Right lobe of liver (tissue), 6 donors: ENCODE data around the gene JAZF1. TPM values are rescaled to one million over a fixed set of nuclear protein-coding genes. Genes with fewer than 3 reads are reported as not detected.

ENCODE experiments used
- ATAC-seq, 4 donors: fragments of 200-7000 bp; cut with Tn5 transposase; one replicate each; pipeline ENCODE4 v1.9.1; 2020; ENCODE audit warnings: mild to moderate bottlenecking in 4 of 4, moderate library complexity in 4 of 4
- DNase-seq, 3 donors: peaks; one replicate each; pipeline ENCODE4 v3.0.0-alpha.2; 2020
- H3K27ac ChIP-seq, 3 donors: fragments of 200-600 bp; one replicate each; pipeline ENCODE4 v1.8.0; 2022
- H3K27me3 ChIP-seq, 2 donors: fragments of 200-600 bp; one replicate each; pipeline ENCODE4 v1.8.0; 2022
- H3K36me3 ChIP-seq, 4 donors: fragments of 200-600 bp; sonication (generic) in 1 of 4; one replicate each; pipeline versions ENCODE4 v1.5.1 to v1.8.0; 2017 to 2022; ENCODE audit warnings: control low read depth in 1 of 4
- H3K4me1 ChIP-seq, 4 donors: fragments of 200-600 bp; sonication (generic) in 1 of 4; one replicate each; pipeline versions ENCODE4 v1.5.1 to v1.8.0; 2017 to 2022; ENCODE audit warnings: control low read depth in 1 of 4
- H3K4me3 ChIP-seq, 3 donors: fragments of 200-600 bp; one replicate each; pipeline ENCODE4 v1.8.0; 2022
- H3K9me3 ChIP-seq, 4 donors: fragments of 200-600 bp; sonication (generic) in 1 of 4; one replicate each; pipeline versions ENCODE4 v1.5.1 to v1.8.0; 2017 to 2022; ENCODE audit warnings: control low read depth in 1 of 4
- POLR2A ChIP-seq: fragments of 450-650 bp; IDR thresholded peaks from one replicate; pipeline ENCODE4 v1.6.1; 2017; ENCODE audit warnings: antibody characterized with exemption, mild to moderate bottlenecking
- WGBS: methylation state at CpG from one replicate; pipeline ENCODE4 v1.1.6; 2018; ENCODE audit warnings: low coverage, low lambda C conversion rate; ENCODE audit not compliant: insufficient coverage; ENCODE audit errors: missing lambda C conversion rate; 5-methylcytosine and 5-hydroxymethylcytosine counted together
- intact Hi-C, 2 donors: fragments of 100-400 bp; cut with DNase I; formaldehyde crosslinking; loops; one replicate each; pipeline versions ENCODE4 v1.11.2 to v1.14.1; 2022
- total RNA-seq, 6 experiments: library from RNA; depleted of rRNA in 2 of 6; stranded (reverse); fragments of >200 nt in 2 of 6; fragmentation: NEBNext Ultra II Directional in 3 of 6; extraction: Animal tissue kit (Norgen Biotek cat#: 25700) in 3 of 6; gene quantifications; one replicate each; pipeline versions ENCODE4 v1.1.0 to v1.2.4, GENCODE V29; 2016 to 2023
- TF ChIP-seq, protein P1 (sequence below), 4 donors: fragments of 200-600 bp in 3 of 4; fragments of 450-650 bp in 1 of 4; IDR thresholded peaks; one replicate each; pipeline versions ENCODE4 v1.5.1 to v1.8.0; 2016 to 2022; ENCODE audit warnings: antibody characterized with exemption in 4 of 4, mild to moderate bottlenecking in 2 of 4
- donor health status: DM: no; HTN: yes; CAD: no.
- donor health status: DM: no; HTN: no; CAD: no.
- donor health status: DM: no; HTN: no; CAD: no.
- donor health status: DM: no; HTN: yes; CAD: no.
- donor health status: DM: no; HTN: yes; CAD: no.

The JAZF1 gene
- total RNA-seq, 6 experiments from 2014 or later, result 4.8 to 20.9 (median 6.9) TPM

DNA sequence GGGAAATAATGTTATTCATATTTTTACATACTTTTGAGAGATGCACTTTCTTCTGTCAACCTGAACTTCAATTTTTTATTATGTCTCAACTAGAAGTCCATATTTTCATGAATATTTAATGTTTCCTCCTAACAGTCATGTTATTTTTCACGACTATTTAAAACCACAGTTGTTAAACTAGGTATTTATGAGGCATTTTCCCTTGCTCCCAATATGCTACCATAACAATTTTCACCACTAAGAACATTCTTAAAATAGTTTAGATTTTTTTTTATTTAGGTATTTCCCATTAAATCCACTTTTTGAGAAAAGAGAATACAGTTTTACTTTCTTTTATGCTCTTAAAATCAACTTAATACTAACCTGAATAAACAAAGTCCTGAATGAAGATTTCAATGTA, 89.4 kb downstream of the JAZF1 start:
- Histone ChIP-seq H3K27me3 (no peaks in the 10 kb centered on the region), H3K9me3 (no peaks in the 10 kb centered on the region), H3K4me1 (no peaks in the 10 kb centered on the region), H3K27ac (no peak overlapping the region), H3K36me3 (no peaks in the 10 kb centered on the region), H3K4me3 (no peak overlapping the region)
- no peak for ATAC-seq
- intact Hi-C loops, result no loop called here
- TF ChIP-seq POLR2A, result no peak
- TF ChIP-seq, protein P1, sequence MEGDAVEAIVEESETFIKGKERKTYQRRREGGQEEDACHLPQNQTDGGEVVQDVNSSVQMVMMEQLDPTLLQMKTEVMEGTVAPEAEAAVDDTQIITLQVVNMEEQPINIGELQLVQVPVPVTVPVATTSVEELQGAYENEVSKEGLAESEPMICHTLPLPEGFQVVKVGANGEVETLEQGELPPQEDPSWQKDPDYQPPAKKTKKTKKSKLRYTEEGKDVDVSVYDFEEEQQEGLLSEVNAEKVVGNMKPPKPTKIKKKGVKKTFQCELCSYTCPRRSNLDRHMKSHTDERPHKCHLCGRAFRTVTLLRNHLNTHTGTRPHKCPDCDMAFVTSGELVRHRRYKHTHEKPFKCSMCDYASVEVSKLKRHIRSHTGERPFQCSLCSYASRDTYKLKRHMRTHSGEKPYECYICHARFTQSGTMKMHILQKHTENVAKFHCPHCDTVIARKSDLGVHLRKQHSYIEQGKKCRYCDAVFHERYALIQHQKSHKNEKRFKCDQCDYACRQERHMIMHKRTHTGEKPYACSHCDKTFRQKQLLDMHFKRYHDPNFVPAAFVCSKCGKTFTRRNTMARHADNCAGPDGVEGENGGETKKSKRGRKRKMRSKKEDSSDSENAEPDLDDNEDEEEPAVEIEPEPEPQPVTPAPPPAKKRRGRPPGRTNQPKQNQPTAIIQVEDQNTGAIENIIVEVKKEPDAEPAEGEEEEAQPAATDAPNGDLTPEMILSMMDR (IDR thresholded peaks at IDR 0.05), result no peak
- WGBS, result 88% methylated on average over 1 of the region's 1 CpG
- DNase-seq, result no peak

DNA sequence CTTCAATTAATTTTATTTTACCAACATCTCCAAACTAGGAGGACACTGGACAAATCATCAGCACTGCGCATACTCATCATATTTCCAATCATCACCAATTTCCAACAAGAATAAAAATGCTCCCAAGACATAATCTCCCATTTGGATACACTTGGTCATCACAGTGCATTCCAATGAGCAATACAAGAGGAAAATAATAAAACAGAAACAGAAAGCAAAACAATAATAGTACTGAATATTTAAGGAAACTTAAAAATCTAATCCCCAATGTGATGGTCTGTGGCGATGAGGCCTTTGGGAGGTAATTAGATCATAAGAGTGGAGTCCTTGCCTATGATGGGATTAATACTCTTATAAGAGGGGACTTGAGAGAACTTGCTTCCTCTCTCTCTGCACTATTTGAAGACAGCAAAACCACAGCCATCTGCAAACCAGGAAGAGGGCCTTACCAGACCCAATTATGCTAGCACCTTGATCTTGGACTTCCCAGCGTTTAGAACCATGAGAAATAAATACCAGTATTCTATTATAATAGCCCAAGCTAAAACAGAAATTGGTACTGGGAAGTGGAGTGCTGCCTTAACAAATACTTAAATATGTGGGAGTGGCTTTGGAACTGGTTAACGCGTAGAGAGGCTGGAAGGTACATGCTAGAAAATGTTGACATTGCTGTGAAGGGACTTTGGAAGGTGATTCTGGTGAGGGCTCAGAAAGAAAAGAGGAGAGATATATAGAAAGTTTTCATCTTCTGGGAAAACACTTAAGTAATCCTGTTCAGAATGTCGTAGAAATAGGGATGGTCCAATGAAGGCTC, 91.5 kb downstream of the JAZF1 start:
- H3K27me3 ChIP-seq, result no peaks in the 10 kb centered on the region
- TF ChIP-seq, protein P1 (IDR thresholded peaks at IDR 0.05), result no peak
- TF ChIP-seq POLR2A, result no peak
- no peaks in the 10 kb centered on the region for H3K36me3 ChIP-seq
- DNase-seq (no peak), ATAC-seq (no peak)
- no peaks in the 10 kb centered on the region for H3K9me3 ChIP-seq
- no peak overlapping the region for H3K27ac ChIP-seq
- 90% methylated on average over 6 of the region's 6 CpGs for WGBS
- intact Hi-C loops, result no loop called here
- peaks cover 0 to 5% (median 0%) of the 10 kb centered on the region in 4 donors for H3K4me1 ChIP-seq
- H3K4me3 ChIP-seq, result no peak overlapping the region

DNA sequence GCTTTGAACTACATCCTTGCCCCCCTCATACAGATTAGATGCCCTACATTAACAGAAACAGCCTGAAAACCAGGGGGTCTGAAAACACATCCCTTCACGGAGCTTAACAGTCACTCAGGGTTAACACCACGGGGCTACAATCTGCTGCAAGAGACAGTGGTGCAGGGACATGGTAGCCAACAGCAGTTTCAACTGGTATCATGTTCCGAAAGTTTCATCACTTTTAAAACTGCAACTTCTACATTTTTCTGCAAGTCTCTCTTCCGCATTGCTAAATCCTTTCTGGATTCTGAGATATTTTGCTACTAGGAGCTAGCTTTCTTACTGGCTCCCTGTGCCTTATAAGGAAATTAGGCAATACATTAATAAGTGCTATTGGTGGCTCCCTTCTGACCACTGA, 92.6 kb downstream of the JAZF1 start:
- TF ChIP-seq, protein P1 (IDR thresholded peaks at IDR 0.05), result no peak
- no peak for TF ChIP-seq POLR2A
- Histone ChIP-seq H3K4me3 (no peak overlapping the region), H3K9me3 (no peaks in the 10 kb centered on the region), H3K36me3 (no peaks in the 10 kb centered on the region), H3K27ac (no peak overlapping the region), H3K4me1 (peaks cover 0 to 14% (median 0%) of the 10 kb centered on the region in 4 donors), H3K27me3 (no peaks in the 10 kb centered on the region)
- intact Hi-C loops, result no loop called here
- DNase-seq, result no peak
- peak in 2 of 4 donors; percentile 10 to 33 for ATAC-seq
- WGBS, result 60% methylated on average over 4 of the region's 4 CpGs

DNA sequence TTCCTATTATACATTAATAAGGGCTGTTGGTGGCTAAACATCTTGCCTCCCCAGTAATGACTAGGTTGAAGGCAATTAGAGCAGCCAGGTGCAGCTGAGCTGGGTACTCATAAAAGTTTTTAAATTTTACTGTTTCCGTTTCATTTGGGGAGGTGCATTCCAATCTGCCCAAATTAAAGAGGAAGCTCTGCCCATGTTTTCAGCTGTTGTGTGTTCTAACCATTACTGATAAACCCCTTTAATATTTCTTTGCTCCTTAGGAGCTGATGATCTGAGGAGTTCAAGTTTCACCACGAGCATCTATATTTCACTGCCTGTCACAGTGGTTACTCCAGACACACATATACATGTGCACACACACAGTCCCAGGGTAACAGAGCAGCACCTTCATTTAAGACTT, 94.4 kb downstream of the JAZF1 start:
- Histone ChIP-seq H3K4me3 (no peak overlapping the region), H3K27me3 (no peaks in the 10 kb centered on the region), H3K9me3 (no peaks in the 10 kb centered on the region), H3K36me3 (no peaks in the 10 kb centered on the region), H3K27ac (no peak overlapping the region), H3K4me1 (peaks cover 0 to 17% (median 0%) of the 10 kb centered on the region in 4 donors)
- intact Hi-C loops, result no loop called here
- 62% methylated on average over 2 of the region's 2 CpGs for WGBS
- DNase-seq (no peak), ATAC-seq (no peak)
- TF ChIP-seq, protein P1 (IDR thresholded peaks at IDR 0.05), result no peak
- no peak for TF ChIP-seq POLR2A
